ENCODE measurements around the gene BOD1L1. TPM values are rescaled to one million over a fixed set of nuclear protein-coding genes. Genes with fewer than 3 reads are reported as not detected.
"Not testable (repeated sequence)": the region's sequence is repeated elsewhere in the genome, so short reads cannot be mapped to it uniquely, and the experiment has no call there.

BOD1L1 gene
- total RNA-seq, 1 donor from 2014 or later: 50.7 TPM

GRCh38 chr4:13618212-13618806 is 9.2 kb downstream of the BOD1L1 start:
- DNase-seq: no peak

DNA sequence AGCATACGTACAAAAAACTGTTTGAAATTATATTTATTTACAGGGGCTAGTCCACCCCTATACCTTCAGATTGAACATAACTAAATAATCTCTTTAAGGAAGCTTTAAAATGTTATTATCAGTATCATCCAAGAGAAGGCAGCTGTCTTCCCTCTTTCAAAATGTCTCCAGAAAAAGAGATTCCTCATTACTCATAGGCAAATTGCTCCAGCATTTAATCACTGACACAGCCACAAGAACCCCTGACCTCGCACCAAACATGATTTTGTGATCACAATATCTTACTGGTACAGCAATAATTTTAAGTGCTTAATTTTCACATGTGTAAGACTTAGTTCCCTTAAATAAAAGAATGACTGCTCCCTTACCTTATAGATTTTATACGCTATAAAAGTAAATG is 9.7 kb downstream of the BOD1L1 start:
- DNase-seq: no peak

GRCh38 chr4:13616597-13616996 is 10.9 kb downstream of the BOD1L1 start:
- no peak for DNase-seq

DNA sequence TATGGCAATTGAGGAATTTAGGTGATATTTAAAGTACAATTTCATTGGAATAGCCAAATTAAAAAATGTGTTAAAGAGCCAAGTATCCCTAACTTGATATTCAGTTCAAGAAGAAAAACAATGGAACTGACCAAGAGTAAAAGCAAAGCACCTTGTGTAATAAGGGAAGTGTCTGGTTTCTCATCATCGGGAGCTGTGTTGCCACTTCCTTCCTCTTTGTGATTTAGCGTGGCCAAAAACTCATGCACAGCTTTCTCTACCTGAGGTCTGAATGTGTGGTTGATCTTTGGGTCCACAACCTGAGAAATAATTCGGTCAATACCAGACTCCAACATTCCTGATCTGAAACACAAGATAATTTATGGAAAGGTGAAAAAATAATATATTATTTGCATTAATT is 12.4 kb downstream of the BOD1L1 start:
- no peak for DNase-seq

DNA sequence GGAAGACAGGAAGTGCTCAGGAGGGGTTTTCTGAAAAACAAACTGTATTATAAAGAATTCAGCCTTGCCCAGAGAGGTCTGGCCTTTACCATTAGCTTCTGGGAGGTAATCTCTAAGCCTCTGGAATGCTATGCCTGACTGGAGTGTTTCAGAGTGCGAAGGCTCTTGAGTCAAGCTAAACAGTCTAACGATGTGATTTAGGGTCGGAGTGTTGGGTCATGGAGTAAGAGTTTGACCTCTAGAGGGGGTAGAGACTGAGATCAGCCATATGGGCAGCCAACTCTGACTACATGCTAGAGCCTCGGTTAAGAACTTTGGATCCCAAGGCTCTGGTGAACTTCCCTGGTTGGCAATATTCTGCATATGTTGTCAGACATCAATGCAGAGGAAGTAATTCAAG is 15.0 kb downstream of the BOD1L1 start:
- DNase-seq: no peak

DNA sequence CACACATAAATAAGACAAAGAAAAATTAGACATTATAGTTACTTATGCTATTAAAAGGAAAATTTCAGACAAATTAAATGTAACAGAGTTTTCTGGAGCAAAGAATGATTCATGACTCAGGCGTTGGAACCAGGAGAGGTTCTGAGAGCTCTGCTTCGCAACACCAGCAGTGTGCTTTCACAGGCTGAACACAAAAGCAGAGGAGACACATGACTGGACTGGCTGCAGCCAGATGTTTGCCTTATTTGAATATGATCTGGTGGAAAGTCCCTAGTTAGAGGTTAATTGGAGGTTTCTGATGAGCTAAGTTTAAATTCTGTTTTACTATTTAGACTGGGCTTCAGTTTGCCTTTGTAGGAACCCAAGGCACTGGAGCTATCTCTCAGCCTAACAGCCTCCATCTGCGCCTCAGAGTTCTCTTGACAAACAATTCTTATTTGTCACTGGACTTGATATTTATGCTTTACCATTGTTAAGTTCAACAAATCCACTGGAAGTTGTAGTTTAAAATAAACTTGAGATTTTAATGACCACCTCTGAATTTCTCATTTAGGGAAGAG is 16.2 kb downstream of the BOD1L1 start:
- DNase-seq: no peak

DNA sequence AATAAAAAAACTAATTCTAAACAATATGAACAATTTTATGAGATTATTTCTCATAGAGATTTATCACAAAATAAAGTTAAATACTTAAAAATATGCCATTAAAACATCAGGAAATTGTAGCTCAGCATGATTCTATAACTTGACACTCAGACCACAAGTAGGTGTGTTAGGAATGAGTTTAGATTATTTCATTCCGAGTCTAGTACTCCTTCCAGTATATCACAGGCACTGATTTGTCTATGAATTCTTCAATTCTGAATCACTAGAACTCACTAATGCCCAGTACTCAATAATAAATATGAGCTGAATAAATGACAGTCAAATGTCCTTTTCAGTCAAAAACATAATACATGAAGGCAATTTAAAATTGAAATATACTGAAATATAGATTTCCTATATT is 22.2 kb downstream of the BOD1L1 start:
- DNase-seq: no peak

GRCh38 chr4:13601848-13602247 is 25.7 kb downstream of the BOD1L1 start:
- DNase-seq: no peak

- no peak for DNase-seq
Observed at GRCh38 chr4:13601048-13601447, 26.5 kb downstream of the BOD1L1 start.

- DNase-seq: no peak
Observed at GRCh38 chr4:13599159-13599558, 28.4 kb downstream of the BOD1L1 start.

DNA sequence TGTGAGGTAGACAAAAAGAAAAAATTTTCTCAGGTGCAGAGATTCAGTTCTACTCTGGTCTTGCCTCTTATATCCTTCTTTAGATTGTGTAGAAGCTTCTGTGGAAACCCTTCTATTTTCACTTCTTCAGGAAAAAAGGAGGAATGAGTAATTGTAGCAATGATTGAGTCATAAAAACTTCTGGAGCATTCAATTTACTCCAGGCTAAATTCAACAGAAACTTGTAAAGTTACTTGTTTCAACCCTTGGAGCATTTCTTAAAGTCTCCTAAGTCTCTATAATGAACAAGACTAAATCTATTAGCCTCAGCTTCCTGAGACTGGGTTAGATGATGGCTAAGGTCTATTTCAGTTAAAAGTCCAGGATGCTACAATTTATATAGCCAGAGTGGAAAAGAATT is 29.9 kb downstream of the BOD1L1 start:
- DNase-seq: no peak

GRCh38 chr4:13597141-13597540 is 30.4 kb downstream of the BOD1L1 start:
- no peak for DNase-seq

DNA sequence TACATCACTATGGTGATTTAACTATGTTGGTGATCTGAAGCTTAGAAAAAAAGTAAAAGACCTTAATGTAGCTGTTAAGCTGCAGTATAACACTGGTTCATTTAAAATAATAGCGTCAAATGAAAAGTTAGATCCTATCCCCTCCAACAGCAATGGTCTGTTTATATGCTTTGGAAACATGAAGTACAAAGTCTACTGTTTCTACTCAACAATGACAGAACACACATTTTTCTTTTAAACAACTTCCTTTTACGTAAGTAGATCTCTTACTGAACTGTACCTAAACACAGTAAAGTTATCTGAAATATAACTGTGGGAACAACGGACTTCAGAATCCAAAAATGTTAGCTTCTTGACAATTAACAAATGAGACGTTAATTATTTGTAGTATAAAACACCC is 35.3 kb downstream of the BOD1L1 start:
- DNase-seq: no peak

DNA sequence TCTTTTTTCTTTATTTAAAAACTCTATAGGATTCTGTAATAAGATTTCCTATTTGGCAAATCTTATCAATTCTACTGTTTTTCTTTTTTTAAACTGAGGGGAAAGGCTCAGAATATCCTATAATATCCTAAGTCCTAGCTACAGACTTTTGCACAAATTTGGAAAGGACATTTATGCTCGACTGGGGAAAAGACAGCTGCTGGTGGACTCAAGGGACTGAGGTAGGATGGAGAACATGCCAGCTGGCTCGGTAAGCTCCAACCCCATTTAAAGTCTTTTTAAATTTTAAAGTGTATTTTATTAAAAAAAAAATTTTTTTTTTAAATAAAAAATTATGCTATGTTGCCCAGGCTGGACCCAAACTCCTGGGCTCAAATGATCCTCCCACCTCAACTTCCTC is 36.8 kb downstream of the BOD1L1 start:
- DNase-seq: no peak

- DNase-seq: no peak
Observed at GRCh38 chr4:13588954-13589353, 38.6 kb downstream of the BOD1L1 start.

DNA sequence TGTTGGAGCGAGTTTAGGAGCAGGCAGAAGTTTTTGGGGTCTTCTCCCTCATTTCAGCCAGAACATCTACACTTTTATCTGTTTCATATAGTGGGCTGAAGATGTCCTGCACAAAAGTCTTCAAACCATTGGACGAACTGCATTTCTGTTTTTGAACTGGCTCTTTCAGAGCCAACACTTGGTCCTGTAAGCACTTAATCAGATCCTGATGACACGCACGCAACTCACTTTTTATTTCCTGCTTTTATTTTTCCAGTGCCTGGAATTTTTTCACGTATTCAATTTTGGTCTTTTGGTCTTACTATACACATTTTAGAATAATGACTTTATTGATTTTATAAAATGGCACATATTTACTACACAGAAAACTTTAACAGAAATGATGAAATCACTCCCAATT is 43.0 kb downstream of the BOD1L1 start:
- DNase-seq: no peak

DNA sequence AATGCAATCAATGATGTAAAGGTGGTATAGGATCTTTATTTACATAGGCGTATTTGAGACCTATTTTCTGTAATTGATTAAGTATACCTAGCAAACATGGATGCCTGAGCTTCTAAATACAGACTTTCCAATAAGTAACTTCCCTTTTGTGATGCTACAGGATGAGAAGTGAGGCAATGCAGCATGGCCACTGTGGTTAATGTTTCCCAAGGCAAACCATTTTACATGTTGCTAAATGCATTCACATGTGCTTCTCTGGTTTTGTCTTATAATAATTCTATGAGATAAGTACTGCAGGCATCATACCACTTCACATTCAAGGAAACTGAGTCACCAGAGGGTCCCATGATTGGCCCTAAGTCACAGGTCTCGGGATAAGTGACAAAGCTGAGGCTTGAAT is 47.5 kb downstream of the BOD1L1 start:
- DNase-seq: no peak

GRCh38 chr4:13577660-13578059 is 49.9 kb downstream of the BOD1L1 start:
- DNase-seq: no peak

DNA sequence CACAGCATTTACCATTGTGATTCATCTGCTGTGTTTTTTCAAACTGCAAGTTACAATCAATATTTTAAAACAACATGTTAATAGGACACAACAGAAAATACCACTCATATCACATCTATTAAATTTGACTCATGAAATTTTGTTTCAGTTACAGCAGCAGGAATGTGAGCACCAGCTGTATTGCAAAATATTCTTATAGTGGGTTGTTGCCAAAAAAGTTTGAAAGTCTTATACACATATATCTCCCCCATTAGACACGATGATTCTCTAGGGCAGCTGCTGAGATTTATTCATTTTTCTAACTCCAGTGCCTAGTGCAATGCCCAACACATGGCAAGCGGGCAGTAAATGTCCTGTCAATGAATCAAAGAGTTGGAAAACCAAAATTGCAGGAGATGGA is 56.6 kb downstream of the BOD1L1 start:
- no peak for DNase-seq

DNA sequence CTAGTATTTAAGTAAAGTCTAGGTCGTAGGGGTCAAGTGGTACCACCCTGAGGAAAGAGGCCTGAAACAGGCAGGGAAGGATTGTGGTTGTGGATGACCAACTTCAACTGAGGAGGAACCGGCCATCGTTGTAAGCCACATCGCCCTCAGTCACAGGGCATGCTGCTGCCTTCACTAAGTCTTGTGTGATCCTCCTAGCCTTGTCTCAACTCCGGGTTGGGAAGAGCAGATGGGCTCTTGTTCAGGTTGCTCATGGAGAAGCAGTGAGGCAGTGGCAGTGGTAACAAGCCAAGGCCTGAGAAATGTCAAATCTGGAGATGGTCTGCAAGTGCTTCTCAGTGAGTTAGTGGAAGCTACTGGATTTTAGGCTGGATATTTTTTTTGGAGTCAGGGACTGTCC is 60.4 kb downstream of the BOD1L1 start:
- DNase-seq: no peak

DNA sequence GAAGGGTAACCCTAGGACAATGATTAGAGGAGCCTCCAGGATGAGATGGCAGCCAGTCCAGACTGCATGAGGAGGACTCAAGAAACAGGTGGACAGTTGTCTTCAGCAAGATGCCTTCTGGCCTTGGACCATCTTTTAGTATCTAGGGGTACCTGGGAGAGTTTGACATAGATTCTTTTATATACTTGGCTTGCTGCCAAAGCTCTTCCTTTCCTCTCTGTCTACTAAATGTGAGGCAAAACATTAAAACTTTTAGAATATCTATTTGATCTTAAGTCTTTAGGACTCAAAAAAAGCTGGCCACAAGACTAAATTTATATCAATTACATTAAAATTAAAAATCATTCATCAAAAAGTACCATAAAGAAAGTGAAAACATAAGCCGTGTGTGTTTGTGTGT is 64.6 kb downstream of the BOD1L1 start:
- DNase-seq: no peak

GRCh38 chr4:13561673-13562072 is 65.9 kb downstream of the BOD1L1 start:
- DNase-seq: no peak

DNA sequence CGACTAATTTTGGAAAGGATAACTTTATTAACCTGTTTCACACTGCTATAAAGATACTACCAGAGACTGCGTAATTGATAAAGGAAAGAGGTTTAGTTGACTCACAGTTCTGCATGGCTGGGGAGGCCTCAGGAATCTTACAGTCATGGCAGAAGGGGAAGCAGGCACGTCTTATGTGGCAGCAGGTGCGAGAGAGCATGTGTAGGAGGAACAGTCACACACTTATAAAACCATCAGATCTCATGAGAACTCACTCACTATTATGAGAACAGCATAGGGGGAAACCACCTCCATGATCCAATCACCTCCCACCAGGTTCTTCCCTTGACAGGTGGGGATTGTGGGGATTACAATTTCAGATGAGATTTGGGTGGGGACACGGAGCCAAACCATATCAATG is 67.4 kb downstream of the BOD1L1 start:
- not testable (repeated sequence) for DNase-seq

DNA sequence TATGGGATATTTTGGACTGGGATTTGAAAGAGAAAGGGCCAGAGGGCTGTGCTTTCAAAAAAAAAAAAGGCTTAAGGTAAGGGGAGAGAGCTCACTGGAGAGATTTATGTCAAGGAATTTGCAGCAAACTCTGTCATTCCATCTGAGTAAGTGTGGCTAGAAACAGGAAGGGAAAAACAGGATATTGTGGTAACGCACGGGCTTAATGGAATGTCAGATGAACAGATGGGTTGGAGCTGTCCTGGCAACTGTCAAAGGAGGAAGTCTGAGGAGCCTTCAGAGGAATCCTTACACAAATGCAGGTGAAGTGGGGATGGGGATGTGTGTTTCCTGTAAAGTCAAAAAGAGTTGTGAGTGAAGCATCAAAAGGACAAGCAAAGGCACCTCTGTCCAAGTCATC is 68.1 kb downstream of the BOD1L1 start:
- peak; percentile 34 for DNase-seq

DNA sequence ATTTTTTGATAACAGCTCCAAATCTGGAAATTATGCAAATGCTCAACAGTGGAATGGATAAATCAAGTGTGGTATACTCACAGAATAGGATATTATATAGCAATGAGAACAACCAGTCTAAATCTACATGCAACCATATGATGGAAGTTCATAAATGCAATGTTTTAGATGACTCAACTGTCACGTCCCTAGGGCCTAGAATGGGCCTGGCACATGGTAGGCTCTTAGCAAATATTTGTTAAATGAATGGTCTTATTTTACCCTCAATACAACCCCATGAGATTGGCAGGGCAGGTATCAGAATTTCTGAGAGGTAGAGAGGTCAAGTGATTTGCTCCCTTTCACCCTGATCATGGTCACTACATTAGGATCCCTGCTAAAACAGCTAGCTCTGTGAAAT is 68.6 kb downstream of the BOD1L1 start:
- DNase-seq: no peak

Measured in tongue (tissue), 2 donors.